ENCODE data around the gene GJA1. TPM values are rescaled to one million over a fixed set of nuclear protein-coding genes. Genes with fewer than 3 reads are reported as not detected.

The GJA1 gene
- total RNA-seq (2022; extraction: Qiagen RNA extraction): 60.6 to 85.8 TPM (median 77.1 TPM) in 5 replicates

GRCh38 chr6:121435444-121436069 lies at the start of gene GJA1:
GJA1 (plus strand) TSS chr6:121435646; CDS start chr6:121446848, 11,202 bp downstream.

Other genes with a start within 250 kb of the GJA1 start
- gene TBC1D32, start 101.2 kb upstream of the GJA1 start, total RNA-seq (2022; extraction: Qiagen RNA extraction): 0.93 to 1.8 TPM (median 1.1 TPM) in 5 replicates

All from A549 treated with CORT108297 at 1 μM for 4 hours (cell line).